ENCODE results near the gene CDH23.

CDH23 gene

DNA sequence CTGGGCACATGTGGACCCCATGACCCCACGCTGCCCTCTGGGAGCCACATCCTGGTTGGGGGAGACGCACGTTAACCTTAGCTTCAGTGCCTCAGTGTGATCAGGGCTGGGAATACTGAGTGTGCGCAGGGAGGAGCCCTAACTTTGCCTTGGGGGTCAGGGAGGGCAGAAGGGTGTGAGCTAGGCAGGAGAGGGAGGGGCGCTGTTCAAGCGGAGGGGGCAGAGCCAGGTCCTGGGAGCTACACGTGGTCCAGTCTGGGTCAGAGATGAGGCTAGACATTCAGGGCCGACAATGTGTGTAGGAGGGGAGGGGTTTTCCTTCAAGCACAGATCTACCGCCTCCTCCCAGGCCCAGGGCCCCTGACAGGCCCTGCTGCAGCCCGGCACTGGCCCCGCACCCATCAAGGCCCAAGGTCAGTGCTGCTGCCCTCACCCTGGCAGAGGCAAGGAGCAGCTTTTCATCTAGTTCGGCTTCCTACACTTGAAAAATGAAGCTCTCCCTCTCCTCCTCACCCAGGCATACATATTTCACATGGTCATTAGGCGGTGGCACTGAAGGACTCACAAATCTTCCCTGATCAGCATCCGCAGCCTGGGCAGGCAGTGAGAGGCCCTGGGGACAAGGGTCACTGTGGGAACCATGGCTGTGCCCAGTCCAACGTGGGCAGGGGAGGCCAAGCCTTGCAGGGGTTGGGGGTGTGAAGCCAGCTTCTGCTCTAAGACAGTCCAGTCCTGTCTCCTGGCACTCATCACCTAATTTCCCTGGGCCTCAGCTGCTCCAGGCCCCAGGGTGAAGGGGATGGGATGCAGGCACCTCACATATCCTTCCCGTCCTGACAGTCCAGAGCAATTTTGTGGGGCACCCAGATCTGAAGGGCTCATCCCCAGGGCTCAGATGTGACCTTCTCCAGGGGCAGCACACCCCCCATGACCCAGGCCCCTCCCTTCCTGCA is 275.6 kb downstream of the CDH23 start:
- no peak for DNase-seq

DNA sequence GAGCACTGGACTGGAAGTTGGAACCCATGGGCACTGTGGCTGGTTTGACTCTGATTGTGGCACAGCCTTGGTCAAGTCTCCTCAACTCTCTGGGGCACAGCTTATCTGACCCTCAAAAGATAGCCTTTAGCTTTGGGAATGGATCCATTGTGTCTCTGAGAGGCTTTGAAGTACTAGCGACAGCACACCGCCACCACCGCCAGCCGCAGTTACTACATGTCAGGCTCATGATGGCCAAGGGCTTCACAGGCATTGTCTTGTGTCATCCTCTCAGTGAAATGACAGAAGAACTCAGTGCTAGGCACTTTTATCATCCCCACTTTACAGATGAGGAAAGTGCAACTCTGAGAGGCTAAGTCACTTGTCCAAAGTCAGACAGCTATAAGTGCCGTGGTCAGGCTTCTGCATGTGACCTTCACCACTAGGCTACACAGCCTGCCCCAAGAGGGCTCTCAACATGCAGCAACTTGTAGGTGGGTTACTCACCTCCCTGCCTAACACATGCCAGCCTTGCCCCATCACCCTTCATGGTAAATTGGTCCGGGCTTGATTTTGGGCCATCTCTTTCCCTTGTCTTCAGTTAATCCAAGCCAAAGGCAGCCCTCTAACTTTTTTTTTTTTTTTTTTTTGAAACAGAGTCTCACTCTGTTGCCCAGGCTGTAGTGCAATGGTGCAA is 278.7 kb downstream of the CDH23 start:
- DNase-seq, result no peak

DNA sequence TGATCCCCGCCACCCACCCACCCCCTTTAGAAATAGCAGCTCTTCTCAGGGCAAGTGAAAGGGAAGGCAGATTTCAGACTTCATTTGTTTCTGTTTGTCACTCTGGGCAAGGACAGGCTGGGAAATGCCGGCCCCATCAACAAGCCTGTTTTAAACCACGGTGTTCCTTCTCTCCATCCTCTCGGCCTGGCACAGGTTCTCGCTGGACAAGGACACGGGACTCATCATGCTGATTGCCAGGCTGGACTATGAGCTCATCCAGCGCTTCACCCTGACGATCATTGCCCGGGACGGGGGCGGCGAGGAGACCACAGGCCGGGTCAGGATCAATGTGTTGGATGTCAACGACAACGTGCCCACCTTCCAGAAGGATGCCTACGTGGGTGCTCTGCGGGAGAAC is 280.5 kb downstream of the CDH23 start:
- DNase-seq, result no peak

DNA sequence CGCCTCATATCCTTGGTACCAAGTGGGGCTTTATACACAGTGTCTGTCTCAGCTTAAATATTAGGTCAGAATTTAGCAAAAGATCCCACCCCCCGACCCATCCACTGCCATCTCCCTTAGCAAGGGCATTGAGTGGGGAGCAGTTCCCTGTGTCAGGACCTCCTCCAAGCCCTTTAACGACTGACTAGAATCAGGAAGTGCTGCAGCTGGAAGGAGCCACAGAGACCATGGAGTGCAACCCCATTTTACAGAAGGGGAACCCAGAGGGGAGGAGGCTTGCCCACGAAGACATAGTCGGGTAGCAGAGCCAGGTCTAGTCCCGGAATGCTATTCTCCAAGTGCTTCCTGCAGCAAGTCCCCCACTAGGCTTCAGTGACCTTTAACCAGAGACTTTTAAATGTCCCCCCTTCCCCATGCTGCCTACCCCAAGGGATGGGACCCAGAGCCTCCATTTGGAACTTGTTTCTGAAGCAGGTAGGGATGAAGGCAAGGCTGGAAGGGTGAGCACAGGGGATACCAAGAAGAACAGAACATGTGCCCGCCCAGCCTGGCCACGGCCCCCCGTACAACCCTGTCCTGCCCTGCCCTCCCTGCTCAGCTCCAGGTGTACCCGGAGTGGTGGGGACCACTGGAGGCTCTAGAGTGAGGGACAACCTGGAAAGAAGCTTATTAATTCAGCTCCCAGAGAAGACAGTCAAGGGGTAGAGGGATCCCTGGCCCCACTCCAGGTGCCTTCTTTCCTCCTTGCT is 281.5 kb downstream of the CDH23 start:
- no peak for DNase-seq

DNA sequence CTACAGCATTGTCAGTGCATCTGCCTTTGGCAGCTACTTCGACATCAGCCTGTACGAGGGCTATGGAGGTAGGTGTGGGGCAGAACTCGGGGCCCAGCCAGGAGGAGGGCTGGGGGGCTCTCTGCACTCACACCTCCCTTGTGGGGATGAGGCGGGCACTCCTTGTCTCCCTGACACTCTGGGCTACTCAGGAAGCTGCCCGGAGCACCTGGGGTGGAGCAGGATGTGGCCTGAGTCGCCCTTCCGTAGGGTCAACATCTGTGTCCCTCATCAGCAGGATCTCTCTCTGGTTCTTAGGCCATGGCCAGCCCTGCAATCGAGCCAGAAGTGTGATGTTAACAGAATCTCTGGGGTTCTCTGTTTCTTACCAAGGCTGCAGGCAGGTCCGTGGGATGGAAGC is 282.7 kb downstream of the CDH23 start:
- DNase-seq, result no peak

DNA sequence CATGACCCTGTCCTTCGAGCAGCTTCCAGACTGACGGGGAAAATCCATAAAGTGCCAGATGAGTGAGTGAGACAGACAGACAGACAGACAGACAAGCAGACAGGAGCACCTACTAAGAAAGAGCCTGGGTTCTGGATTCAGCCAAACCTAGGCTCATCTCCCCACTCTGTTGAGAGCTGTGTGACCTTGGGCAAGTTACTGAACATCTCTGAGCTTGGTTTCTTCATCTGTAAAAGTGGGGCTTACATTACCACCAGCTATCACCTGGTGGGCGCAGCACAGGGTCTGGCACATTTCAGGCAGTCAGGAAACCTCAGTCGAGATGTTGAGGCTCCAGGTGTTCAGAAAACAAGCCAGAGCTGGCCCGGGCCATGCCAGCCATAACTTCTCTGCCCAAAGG is 285.3 kb downstream of the CDH23 start:
- no peak for DNase-seq

DNA sequence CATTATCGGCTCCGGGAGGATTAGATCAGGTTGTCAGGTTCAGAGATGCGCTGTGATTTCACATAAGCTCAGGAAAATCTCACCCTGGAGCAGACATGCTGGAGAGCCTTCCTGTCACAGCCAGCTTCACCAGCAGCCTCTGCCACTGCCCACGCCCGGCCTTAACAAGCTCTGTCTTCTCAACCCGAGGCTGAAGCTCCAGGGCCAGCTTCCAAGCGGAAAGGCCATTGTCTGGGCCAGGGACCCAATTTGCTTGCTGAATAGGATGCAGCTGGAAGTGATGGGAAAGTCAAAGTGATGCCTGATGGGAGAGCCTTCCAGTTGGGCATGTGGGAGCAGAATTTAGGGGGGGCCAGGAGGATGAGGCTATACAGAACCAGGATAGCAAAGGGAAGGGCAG is 286.6 kb downstream of the CDH23 start:
- no peak for DNase-seq

DNA sequence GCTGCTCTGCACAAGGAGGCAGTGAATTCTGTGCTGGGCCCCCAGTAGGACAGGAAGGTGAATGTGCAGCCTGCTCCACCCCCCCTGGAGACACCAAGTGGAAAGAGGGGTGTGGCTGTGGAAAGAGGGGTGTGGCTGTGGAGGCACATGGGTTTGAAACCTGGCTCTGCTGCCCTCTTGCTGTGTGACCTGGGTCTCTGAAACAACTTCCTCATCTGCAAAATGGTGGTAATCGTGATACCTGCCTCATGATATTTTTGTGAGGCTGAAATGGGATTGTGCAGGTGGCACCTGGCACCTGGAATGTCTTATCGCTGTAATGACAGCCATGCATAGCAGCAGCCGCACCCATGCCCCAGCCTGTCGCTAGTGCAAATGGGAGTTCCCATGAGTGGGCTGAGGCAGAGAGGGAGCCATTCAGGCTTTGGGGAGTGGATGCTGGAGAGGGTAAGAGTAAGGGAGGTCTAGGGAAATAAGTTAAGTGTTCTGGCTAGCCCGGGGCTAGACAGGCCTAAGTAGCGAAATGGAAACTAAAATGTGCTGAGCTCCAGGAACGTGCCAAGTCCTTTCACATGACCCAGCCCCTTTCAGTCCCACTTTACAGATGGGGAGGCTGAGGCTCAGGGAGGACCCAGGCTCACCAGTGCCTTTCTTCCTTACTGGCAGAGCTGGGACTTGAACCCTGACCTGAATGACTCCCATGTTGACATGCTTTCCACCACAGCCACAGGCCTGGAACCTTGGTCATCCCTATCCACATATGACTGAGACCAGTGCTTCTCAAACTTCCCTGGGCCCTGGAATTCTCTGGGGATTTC is 287.8 kb downstream of the CDH23 start:
- no peak for DNase-seq

DNA sequence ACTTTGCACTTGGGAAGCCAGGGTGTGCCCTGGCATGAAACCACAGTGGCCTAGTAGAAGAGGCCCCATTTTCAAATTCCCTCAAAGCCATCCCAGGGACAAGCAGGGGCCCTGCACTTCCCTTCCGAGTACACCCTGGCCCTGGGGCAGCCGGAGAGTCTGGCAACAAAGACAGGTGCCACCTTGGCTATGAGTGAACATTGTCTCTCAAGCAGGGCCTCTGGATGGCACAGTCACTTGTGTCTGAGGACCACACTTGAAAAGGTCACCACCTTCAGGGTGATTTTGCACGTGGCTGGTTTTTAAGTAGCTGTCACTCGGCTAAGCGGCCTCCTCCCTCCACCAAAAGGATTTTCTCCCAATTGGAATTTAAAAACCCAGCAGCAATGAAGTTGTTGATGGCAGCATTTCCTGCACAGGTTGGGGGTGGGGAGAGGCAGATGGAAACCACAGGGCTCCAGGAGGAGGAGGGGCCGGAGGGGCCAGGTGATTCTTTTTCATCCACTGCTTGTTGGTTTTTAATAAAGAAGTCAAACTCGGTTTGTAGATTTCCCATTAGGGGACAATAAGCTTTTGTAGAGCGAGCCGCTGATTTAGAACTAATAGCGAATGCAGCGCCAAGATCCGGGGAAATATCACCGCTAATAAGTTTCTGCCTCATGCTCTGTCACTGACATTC is 289.0 kb downstream of the CDH23 start:
- DNase-seq, result no peak

DNA sequence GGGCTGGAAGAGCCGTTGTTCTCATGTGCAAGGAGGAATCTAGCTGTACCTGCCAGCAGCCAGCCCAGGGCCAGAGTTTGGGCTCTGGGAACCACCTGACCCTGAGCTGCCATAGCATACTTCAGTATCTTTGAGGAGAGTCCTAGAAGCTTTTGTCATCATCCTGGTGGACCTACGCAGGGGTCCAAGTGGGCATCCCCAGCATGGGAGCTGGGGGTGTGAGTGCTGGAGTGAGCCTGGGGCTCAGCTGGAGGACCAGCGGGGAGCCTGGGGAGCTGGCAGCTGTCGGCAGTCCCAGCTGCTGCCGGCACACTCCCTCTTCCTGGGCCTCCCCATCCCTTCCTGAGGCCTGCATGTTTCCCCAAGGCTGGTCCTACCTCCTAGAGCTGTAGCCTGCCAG is 290.4 kb downstream of the CDH23 start:
- DNase-seq, result no peak

DNA sequence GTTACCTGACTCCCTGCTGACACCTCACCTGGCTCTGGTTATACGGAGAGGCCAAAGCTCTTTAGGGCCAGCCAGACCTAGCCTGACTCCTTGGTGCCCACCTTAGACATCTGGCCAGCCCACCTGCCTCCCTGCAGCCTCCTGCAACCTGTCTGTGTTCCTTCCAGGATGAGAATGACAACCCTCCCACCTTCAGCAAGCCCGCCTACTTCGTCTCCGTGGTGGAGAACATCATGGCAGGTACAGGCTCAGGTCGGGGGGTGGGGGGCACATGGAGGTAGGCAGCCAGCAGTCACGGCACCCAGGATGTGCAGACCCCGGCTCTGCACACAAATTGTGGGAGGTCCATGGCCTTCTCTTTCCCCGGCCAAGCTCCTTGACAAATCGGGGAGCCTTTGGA is 290.8 kb downstream of the CDH23 start:
- DNase-seq, result no peak

DNA sequence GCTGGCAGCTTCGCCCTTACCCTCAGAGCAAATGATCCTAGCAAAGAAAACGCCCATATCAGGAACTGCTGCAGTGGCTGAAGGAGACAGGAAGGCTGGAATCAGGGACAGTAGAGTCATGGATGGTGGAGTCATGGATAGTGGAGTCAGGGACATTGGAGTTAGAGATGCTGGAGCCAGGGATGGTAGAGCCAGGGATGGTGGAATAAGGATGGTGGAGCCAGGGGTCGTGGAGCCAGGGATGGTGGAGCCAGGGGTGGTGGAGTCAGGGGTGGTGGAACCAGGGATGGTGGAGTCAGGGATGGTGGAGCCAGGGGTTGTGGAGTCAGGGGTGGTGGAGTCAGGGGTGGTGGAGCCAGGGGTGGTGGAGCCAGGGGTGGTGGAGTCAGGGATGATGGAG is 291.5 kb downstream of the CDH23 start:
- DNase-seq, result no peak

DNA sequence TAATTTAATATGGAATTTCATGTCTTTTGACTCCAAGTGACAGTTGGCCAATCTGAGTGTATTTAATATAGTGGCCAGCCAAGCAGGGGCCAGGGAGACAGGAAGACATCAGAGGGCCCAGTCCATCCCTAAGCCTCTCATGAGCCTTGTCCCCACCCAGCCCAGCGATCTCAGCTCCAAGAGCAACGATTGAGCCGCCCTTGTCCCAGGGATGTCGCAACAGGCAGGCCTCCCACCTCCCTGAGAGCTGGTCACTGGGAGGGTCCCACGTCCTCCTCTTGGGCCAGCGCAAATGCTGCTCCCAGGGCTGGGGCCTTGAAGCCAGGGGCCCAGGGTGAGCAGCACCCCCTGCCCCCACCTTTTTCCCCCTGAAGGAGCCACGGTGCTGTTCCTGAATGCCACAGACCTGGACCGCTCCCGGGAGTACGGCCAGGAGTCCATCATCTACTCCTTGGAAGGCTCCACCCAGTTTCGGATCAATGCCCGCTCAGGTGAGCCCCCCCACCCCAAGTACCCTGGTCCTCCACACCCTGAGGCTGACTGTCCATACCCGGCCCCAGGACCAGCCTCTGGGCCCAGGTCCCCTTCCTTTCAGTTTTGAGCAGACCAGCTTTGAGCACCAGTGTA is 293.5 kb downstream of the CDH23 start:
- DNase-seq, result no peak

DNA sequence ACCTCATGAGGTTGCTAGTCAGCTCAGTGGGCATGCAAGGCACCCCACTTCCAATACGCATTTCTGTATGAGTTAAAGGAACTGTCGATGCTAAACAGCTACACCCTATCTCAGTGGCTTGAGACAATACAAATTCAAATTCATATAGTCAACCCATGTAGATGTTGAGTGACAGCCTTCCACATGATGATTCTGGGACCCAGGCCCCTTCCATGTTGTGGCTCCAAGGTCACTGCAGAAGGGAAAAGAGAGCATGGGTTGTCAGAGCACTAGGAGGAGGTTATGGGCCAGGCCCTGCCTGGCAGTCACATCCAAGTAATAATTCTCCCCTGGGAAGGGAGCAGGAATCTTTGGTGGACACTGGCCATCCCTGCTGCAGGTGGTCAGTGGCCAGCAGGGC is 294.7 kb downstream of the CDH23 start:
- DNase-seq, result no peak

DNA sequence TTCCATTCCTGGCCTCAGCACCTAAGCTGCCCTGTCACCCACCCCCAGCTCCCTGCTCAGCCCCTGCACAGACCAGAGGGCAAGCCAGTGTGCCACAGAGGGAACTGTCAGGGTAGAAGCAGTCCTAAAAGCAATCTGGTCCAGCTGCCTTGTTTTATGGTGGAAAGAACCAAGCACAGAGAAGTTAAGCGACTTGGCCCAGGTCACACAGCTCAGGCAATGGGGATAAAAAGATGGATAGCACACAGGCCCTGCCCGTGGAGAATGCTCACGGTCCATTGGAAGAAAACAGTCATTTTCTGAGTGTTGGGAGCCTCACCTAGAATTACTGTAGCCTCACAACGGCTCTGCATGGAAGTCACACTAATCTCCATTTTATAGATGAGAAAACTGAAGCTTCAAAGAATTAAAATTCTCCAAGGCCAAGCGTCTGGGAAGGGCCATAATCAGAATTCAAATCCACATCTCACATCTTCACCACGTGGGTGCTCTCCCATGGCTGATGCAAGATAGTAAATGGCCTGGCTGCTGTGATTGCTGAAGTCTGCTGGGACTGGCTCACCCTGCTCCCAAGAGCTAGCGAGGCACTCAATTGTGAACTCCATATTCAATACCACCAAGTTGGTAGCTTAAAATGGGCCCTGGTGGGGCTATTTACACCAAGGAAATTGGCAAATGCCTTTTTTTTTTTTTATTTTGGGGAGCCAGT is 296.0 kb downstream of the CDH23 start:
- no peak for DNase-seq

DNA sequence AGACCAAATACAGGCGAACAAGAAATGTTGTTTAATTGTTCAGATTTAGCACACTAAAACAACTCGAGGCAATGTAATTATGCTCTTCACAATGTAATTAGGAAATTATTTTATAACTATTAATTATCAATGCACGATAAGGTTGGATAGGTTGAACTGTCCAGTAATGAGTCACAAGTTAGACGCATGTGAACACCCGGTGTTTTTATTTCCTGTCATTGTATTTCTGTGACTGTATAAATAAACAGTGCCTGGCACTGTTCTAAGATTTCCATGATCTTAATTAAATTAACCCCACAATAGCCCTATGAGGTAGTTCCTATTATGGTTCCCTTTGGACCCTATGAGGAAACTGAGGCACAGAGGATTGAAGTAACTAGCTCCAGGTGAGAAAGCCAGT is 296.7 kb downstream of the CDH23 start:
- DNase-seq, result no peak

DNA sequence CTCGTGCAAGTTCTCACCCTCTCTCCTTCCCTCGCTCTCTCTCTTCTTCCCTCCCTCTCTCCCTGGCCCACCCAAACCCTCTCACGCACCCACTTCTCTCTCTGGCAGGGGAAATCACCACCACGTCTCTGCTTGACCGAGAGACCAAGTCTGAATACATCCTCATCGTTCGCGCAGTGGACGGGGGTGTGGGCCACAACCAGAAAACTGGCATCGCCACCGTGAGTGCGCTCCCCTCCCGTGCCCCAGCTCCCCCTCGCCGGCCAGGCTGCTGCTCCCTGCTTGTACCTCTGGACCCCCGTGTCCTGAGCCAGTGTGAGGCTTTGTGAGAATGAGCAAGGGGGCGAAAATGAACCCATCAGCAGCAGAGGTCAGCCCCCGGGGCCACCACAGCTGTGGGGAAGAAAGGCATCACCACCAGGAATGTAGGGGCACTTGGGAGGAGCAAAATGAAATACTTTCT is 297.4 kb downstream of the CDH23 start:
- DNase-seq, result no peak

DNA sequence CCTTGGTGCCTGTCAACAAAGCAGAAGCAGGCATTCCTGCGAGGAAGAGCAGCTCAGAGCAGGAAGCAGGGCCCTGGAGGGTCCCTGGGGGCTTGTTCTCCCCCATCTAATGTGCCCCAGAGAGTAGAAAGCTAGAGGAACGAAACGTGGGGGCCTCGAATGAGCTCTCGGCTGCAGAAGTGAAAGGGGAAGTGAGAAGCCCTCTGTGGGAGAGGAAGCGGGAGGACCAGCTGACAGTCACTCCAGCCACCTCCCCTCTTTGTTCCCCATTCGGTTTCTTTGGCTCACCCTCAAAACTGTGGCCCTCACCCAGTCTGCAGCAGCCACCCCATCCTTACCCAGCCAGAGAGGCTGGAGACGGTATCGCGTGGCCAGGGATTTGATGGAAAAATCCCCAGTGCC is 297.8 kb downstream of the CDH23 start:
- DNase-seq, result no peak

DNA sequence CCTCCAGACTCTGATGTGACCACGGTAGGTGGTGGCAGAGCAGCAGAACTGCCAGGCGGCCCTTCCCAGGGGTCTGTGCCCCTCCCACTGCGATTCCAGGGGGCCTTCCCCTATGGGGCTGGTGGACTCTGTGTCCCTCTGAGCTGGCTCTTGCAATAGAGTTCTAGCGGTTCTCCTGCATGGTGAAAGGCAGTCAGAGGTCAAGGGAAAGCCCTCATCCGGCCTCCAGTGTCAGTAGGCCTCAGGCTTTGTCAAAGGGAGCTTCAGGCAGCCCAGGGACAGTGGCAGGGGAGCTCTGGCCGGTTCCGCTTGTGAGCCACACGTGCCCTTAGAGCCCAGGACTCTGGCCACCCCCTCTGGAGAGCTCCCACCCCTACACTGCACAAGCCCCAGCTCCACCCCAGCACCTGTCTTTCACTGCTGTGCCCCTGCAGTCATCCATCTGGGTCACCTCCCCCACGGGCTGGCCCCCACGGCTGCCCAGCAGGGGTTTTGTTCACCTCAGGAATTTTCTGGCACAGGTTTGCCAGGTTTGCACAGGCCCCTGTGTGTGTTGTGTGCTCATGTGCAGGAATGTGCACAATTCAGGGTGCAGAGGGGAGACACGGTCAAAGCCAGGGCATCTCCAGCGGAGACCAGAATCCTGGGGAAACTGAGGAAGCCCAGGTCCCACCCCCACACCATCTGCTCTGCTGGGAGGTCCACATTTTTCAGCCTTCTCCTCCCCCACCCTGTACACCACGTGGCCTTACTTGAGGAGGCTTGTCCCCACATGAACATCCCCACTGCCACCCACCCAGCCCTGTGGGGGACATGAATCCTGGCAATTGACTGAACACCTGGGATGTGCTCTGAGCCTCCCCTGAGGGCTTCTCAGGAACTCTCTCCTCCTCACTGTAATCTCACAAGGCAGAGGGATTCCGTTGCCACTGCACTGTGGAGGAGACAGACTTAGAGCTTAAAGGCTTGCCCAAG is 299.1 kb downstream of the CDH23 start:
- DNase-seq, result no peak

Measured in SHP77 (cell line).